GM12872 (cell line): ENCODE measurements around the gene ARHGEF4.

Experiments used
- TF ChIP-seq, protein P1 (sequence below): IDR thresholded peaks from 3 replicates; pipeline ENCODE4 v1.5.1; 2011; ENCODE audit warnings: low read depth, mild to moderate bottlenecking, low read length, moderate library complexity; ENCODE audit not compliant: insufficient read depth

The ARHGEF4 gene

DNA sequence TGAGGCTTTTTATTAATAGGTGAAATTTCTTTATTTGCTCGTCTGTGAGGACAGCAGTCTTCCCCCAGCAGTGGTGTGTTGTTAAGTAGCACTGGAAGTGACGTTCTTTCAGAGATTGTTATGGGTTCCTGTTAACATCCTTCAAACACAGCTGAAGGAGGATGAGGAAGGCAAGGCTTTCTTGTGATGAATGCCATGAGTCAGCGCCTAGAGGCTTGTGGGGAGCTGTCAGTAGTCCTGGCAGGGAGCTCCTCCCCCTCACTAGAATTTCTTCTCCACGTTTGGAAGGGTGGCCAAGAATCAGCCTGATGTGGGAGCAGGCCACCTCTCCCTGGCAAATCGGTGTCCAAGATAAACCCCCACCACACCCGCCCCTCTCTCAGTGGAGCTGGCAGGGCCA, 113.2 kb downstream of the ARHGEF4 start:
- TF ChIP-seq, protein P1, sequence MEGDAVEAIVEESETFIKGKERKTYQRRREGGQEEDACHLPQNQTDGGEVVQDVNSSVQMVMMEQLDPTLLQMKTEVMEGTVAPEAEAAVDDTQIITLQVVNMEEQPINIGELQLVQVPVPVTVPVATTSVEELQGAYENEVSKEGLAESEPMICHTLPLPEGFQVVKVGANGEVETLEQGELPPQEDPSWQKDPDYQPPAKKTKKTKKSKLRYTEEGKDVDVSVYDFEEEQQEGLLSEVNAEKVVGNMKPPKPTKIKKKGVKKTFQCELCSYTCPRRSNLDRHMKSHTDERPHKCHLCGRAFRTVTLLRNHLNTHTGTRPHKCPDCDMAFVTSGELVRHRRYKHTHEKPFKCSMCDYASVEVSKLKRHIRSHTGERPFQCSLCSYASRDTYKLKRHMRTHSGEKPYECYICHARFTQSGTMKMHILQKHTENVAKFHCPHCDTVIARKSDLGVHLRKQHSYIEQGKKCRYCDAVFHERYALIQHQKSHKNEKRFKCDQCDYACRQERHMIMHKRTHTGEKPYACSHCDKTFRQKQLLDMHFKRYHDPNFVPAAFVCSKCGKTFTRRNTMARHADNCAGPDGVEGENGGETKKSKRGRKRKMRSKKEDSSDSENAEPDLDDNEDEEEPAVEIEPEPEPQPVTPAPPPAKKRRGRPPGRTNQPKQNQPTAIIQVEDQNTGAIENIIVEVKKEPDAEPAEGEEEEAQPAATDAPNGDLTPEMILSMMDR, result no peak

DNA sequence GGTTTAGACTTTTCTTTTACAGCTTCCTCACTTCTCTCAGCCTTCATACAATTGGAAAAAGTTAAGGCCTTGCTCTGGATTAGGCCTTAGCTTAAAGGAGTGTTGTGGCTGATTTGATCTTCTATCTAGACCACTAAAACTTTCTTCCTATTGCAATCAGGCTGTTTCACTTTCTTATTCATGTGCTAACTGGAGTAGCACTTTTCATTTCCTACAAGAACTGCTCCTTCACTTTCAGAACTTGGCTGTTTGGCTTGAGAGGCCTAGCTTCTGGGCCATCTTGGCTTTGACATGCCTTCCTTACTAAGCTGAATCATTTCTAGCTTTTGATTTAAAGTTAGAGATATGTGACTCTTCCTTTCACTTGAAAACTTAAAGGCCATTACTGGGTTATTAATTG, 114.3 kb downstream of the ARHGEF4 start:
- TF ChIP-seq, protein P1, result no peak

DNA sequence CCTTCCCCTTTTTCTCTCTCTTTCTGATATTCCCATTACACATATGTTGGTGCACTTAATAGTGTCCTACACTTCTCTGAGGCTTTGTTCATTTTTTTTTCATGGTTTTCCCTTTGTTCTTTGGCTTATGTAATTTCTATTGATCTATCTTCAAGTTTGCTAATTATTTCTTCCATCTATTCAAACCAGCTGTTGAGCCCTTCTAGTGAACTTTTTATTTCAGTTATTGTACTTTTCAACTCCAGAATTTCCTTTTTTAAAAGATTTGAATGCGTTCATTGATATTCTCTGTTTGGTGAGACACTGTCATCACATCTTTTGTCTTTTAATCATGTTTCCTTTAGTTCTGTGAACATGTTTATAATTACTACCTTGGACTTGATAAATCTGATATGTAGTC, 118.2 kb downstream of the ARHGEF4 start:
- TF ChIP-seq, protein P1, result no peak

DNA sequence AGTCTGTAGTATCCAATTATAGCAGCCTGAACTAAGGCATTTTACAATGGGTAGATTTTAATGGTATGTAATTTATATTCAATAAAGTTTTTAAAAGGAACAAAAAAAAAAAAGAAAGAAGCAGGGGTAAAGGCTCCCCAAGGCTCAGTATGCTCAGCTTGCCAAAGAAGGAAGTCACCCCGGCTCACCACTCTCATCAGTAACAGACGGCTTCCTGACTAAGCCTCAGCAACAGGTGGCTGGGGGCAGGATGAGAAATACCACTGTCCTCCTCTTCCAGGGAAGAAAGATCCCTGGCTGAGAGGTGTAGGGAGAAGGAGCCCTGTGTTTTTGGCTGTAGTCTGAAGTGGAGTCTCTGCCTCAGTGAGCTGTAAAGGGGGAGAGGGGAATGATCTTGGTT, 121.2 kb downstream of the ARHGEF4 start:
- TF ChIP-seq, protein P1, result no peak

DNA sequence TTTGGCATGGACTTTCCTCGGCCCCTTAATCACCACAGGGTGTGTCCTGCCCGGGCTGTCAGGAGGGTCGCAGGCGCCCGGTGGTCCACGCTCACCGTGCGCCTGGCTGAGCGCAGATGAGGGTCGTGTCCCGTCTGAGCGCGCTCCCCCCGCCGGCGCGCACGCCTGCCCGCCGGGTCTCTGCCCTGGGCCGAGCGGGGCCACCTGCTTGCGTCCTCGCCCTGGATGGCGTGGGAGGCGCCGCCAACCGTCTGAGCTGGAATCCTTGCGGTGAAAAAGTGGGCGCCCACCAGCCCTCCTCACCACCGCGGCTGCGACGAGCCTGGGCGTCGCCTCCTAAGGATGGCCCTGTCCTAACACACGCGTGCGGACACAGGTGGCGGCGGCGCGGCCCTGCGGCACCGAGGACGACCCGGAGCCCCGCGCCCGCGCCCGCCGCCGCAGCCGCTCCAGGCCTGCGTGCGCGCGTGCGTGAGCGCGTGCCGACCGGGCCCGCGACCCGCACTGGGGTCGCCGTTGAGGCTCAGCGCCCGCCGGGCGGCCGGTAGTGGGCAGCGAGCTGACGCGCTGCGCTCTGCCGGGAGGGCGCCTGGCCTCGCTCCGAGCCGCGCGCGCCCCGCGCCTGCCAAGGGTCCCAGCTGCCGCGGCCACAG, 126.6 kb downstream of the ARHGEF4 start:
- TF ChIP-seq, protein P1, result no peak

DNA sequence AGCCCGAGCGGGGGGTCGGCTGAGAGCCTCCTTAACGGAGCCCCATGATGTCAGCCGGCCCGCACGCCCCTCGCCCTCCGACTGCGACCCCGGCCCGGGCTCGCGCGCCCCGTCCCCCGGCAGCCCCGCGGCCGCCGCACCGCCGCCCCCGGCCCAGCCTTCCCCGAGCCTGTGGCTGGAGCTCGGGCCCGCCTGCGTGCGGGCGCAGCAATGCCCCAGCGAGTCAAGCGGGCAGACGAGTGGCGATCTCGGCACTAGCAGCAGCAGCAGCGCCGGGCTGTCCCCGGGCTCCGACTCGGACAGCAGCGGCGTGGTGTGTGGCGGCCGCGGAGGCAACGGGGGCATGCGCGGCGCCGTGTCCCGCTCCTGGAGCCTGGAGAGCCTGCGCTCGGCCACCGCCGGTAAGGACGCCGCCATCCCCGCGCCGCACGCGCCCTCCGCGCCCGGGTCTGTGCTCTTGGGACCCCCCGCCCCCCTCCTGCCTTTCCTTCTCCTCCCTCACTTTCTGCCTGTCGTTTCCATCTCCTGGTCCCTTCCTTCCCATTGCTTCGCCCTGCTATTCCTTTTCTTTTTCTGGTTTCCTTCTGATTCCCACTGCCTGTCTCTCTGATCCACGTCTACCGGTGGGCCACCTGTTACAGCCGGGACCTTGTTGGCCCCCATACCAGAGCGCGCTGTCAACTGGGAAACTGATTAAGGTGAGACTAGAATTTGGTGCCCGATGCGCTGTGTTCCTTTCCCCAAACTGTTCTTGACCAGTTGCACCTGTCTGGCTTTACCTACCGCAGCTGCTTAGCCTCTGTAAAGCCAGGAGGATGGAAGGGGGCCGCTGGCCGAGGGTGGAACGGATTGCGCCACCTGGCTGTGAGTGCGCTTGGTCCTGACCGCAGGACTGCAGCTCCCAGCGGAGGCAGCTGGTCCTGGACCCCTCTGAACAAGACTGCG, 127.4 kb downstream of the ARHGEF4 start:
- TF ChIP-seq, protein P1, result peak; percentile 32; the same call in 1 of the 3 replicates

DNA sequence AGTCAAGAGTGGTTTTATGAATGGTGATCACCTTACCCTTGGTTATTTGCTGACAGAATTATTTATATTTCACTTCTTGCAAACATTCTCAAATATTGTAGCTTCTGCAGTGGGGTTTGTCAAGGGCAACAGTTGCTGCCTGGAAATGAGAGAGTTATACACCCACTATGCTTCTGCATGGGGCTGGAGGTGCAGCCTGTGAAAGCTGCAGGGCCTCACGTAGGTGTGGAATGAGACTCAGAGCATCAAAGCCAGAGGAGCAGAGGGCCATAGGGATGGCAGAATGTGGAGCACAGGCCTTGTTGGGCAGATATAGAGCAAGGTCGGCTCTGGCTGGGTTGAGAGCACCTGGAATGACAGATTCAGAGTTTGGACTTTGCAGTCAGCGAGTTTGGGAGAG, 128.2 kb downstream of the ARHGEF4 start:
- TF ChIP-seq, protein P1, result no peak
